ENCODE measurements around the gene PRM2.
A peak's percentile ranks its signal among the peaks of the same experiment; 100 is the strongest.

PRM2 gene

GRCh38 chr16:11283820-11284248 is 7.6 kb upstream of the PRM2 start:
- no peaks in the 10 kb centered on the region for H3K4me1 ChIP-seq (ENCODE audit: control insufficient read depth, insufficient read depth, low read length)
- no peak for TF ChIP-seq ZBTB8A (tag by site-specific recombination; IDR thresholded peaks at IDR 0.05)
- TF ChIP-seq REST (tag by site-specific recombination; IDR thresholded peaks at IDR 0.05) = 0 out of 2 replicates have a peak, but pooled peaks have one; percentile 37
- no peaks in the 10 kb centered on the region for H3K9me3 ChIP-seq (ENCODE audit: control insufficient read depth, insufficient read depth, low read depth, low read length)
- H3K4me3 ChIP-seq (ENCODE audit: low read depth, low read length) = no peak overlapping the region
- no peak overlapping the region for H3K27ac ChIP-seq (ENCODE audit: extremely low read depth, low read depth, low read length)
- ChIA-PET POLR2A (interaction anchor here (1.9 kb wide), 1 partner anchor 28 kb away, joined by 4 read pairs; the partner anchor contains the start of gene SOCS1), CTCF (interaction anchor here (0.7 to 1.5 kb wide), 3 partner anchors 24 to 320 kb away, joined by 3 to 5 read pairs (median 3); no protein-coding TSS in a partner anchor)
- no peaks in the 10 kb centered on the region for H3K36me3 ChIP-seq (ENCODE audit: control insufficient read depth in 2 of 2, insufficient read depth in 1 of 2, low read length in 2 of 2)

GRCh38 chr16:11280616-11281522 is 4.6 kb upstream of the PRM2 start, which contains the start of gene PRM1:
Gene PRM1 (minus strand): TSS chr16:11281330. CDS start chr16:11281238, 92 bp downstream.
- H3K4me1 ChIP-seq (ENCODE audit: control insufficient read depth, insufficient read depth, low read length) = no peaks in the 10 kb centered on the region

GRCh38 chr16:11278681-11279628 is 2.7 kb upstream of the PRM2 start:
- Histone ChIP-seq H3K4me1 (ENCODE audit: control insufficient read depth, insufficient read depth, low read length) (peaks cover 2% of the 10 kb centered on the region), H3K36me3 (ENCODE audit: control insufficient read depth in 2 of 2, insufficient read depth in 1 of 2, low read length in 2 of 2) (no peaks in the 10 kb centered on the region), H3K9me3 (ENCODE audit: control insufficient read depth, insufficient read depth, low read depth, low read length) (no peaks in the 10 kb centered on the region), H3K27ac (ENCODE audit: extremely low read depth, low read depth, low read length) (no peak overlapping the region), H3K4me3 (ENCODE audit: low read depth, low read length) (no peak overlapping the region)
- CTCF ChIA-PET = interaction anchor here (0.8 to 1.3 kb wide), 3 partner anchors 74 to 315 kb away, joined by 3 to 4 read pairs (median 3); no protein-coding TSS in a partner anchor
- no peak for TF ChIP-seq ZBTB8A (tag by site-specific recombination; IDR thresholded peaks at IDR 0.05)
- TF ChIP-seq ZNF341 (tag by site-specific recombination; IDR thresholded peaks at IDR 0.05; ENCODE audit: low read depth) = no peak
- TF ChIP-seq ZNF335 (tag by site-specific recombination; conservative IDR thresholded peaks at IDR 0.05) = no peak
- TF ChIP-seq ZNF394 (tag by site-specific recombination; IDR thresholded peaks at IDR 0.05; ENCODE audit: borderline replicate concordance) = no peak
- no peak for TF ChIP-seq ZNF629 (tag by site-specific recombination; IDR thresholded peaks at IDR 0.05)
- TF ChIP-seq ZNF830 (tag by site-specific recombination; IDR thresholded peaks at IDR 0.05; ENCODE audit: low read depth) = no peak
- TF ChIP-seq KLF8 (tag by site-specific recombination; IDR thresholded peaks at IDR 0.05) = no peak
- TF ChIP-seq ZBTB49 (tag by site-specific recombination; IDR thresholded peaks at IDR 0.05; ENCODE audit: low read depth) = no peak
- TF ChIP-seq ZBTB20 (tag by site-specific recombination; IDR thresholded peaks at IDR 0.05) = no peak
- no peak for TF ChIP-seq ZNF624 (tag by site-specific recombination; IDR thresholded peaks at IDR 0.05)
- POLR2A ChIA-PET = interaction anchor here (1.1 kb wide), 1 partner anchor 23 kb away, joined by 7 read pairs; the partner anchor contains the start of gene SOCS1

More at GRCh38 chr16:11280616-11281522, 4.6 kb upstream of the PRM2 start, which contains the start of gene PRM1:
- Histone ChIP-seq H3K9me3 (ENCODE audit: control insufficient read depth, insufficient read depth, low read depth, low read length) (no peaks in the 10 kb centered on the region), H3K27ac (ENCODE audit: extremely low read depth, low read depth, low read length) (no peak within 1 kb of the TSS), H3K4me3 (ENCODE audit: low read depth, low read length) (no peak within 1 kb of the TSS), H3K36me3 (ENCODE audit: control insufficient read depth in 2 of 2, insufficient read depth in 1 of 2, low read length in 2 of 2) (no peaks in the 10 kb centered on the region)
- ChIA-PET POLR2A (interaction anchor here (1.1 kb wide), 1 partner anchor 25 kb away, joined by 7 read pairs; the partner anchor contains the start of gene SOCS1), CTCF (interaction anchor here (0.5 kb wide), 1 partner anchor 126 kb away, joined by 5 read pairs; no protein-coding TSS in a partner anchor)
- TF ChIP-seq ZNF561 (tag by site-specific recombination; IDR thresholded peaks at IDR 0.05; ENCODE audit: borderline replicate concordance) = no peak

All from HEK293 (cell line).